Ishikawa (cell line): ENCODE results near the gene DACT3.

ENCODE experiments used
- CEBPB ChIP-seq: IDR thresholded peaks from 2 replicates; pipeline ENCODE4 v1.6.1; 2012
- CREB1 ChIP-seq: IDR thresholded peaks from 2 replicates; pipeline ENCODE4 v1.6.1; 2012; ENCODE audit warnings: low read depth
- EGR1 ChIP-seq: IDR thresholded peaks from 2 replicates; pipeline ENCODE4 v1.6.1; 2012
- EP300 ChIP-seq: IDR thresholded peaks from 2 replicates; pipeline ENCODE4 v1.6.1; 2012; ENCODE audit warnings: borderline replicate concordance
- FOXM1 ChIP-seq: IDR thresholded peaks from 2 replicates; pipeline ENCODE4 v1.6.1; 2012; ENCODE audit warnings: low read depth, borderline replicate concordance
- MAX ChIP-seq: IDR thresholded peaks from 2 replicates; pipeline ENCODE4 v1.6.1; 2012
- NFIC ChIP-seq: IDR thresholded peaks from 2 replicates; pipeline ENCODE4 v1.6.1; 2012
- RAD21 ChIP-seq: IDR thresholded peaks from 2 replicates; pipeline ENCODE4 v1.6.1; 2012; ENCODE audit warnings: low read depth
- REST ChIP-seq: IDR thresholded peaks from 2 replicates; pipeline ENCODE4 v1.6.1; 2012; ENCODE audit warnings: low read depth, mild to moderate bottlenecking
- TAF1 ChIP-seq: IDR thresholded peaks from 2 replicates; pipeline ENCODE4 v1.6.1; 2012; ENCODE audit warnings: low read depth, mild to moderate bottlenecking
- TCF12 ChIP-seq: IDR thresholded peaks from 2 replicates; pipeline ENCODE4 v1.6.1; 2012; ENCODE audit warnings: low read depth
- TEAD4 ChIP-seq: IDR thresholded peaks from 2 replicates; pipeline ENCODE4 v1.6.1; 2012
- USF1 ChIP-seq: IDR thresholded peaks from 2 replicates; pipeline ENCODE4 v1.6.1; 2012
- YY1 ChIP-seq: IDR thresholded peaks from 2 replicates; pipeline ENCODE4 v1.6.1; 2012; ENCODE audit warnings: low read depth
- ZBTB7A ChIP-seq: IDR thresholded peaks from 2 replicates; pipeline ENCODE4 v1.6.1; 2012; ENCODE audit warnings: low read depth

Gene DACT3

GRCh38 chr19:46692918-46693722 lies 32.1 kb upstream of the DACT3 start:
- TF ChIP-seq REST (peak; percentile 51; the same call in 1 of the 2 replicates), MAX (no peak)

GRCh38 chr19:46691948-46692347 lies 31.0 kb upstream of the DACT3 start:
- TF ChIP-seq FOXM1 (no peak), USF1 (no peak), TEAD4 (no peak), TAF1 (no peak), RAD21 (no peak), REST (no peak)

- TF ChIP-seq EP300 = no peak
- no peak for TF ChIP-seq NFIC
- no peak for TF ChIP-seq ZBTB7A
- no peak for TF ChIP-seq RAD21
- TF ChIP-seq TAF1 = no peak
- TF ChIP-seq USF1 = no peak
- no peak for TF ChIP-seq MAX
- no peak for TF ChIP-seq FOXM1
- TF ChIP-seq CREB1 = no peak
- TF ChIP-seq TEAD4 = no peak
Measured at GRCh38 chr19:46691104-46691503, 30.1 kb upstream of the DACT3 start.

- no peak for TF ChIP-seq ZBTB7A
- no peak for TF ChIP-seq EP300
- TF ChIP-seq TAF1 = no peak
- no peak for TF ChIP-seq CREB1
- TF ChIP-seq YY1 = no peak
- no peak for TF ChIP-seq CEBPB
- TF ChIP-seq REST = no peak
- TF ChIP-seq EGR1 = no peak
- TF ChIP-seq NFIC = no peak
- TF ChIP-seq USF1 = no peak
- TF ChIP-seq TCF12 = no peak
- TF ChIP-seq FOXM1 = no peak
- no peak for TF ChIP-seq RAD21
- TF ChIP-seq MAX = no peak
- TF ChIP-seq TEAD4 = no peak
Measured at GRCh38 chr19:46689358-46689757, 28.4 kb upstream of the DACT3 start.
